Endothelial cell of umbilical vein (primary cell): ENCODE measurements around the gene SDF4. TPM values are rescaled to one million over a fixed set of nuclear protein-coding genes. Genes with fewer than 3 reads are reported as not detected.
A peak's percentile ranks its signal among the peaks of the same experiment; 100 is the strongest.
"Not testable (repeated sequence)": the region's sequence is repeated elsewhere in the genome, so short reads cannot be mapped to it uniquely, and the experiment has no call there.

Source experiments
- BruUV-seq: library from RNA; stranded (reverse); fragments of 400-500 nt; replicated peaks from 2 replicates; lab custom pipeline; 2021; lab: Mats Ljungman, UMichigan
- CTCF ChIA-PET: fragments of 300-600, 350-600 bp; sonication (Branson Sonifier 250); formaldehyde crosslinking; loops from one replicate; lab custom pipeline; 2021; ENCODE audit warnings: antibody characterized with exemption, inconsistent platforms; lab: Charles Lee
- POLR2A ChIA-PET: fragments of 300-600, 350-600 bp; sonication (Branson Sonifier 250); formaldehyde crosslinking; loops from one replicate; lab custom pipeline; 2021; ENCODE audit warnings: antibody characterized with exemption, inconsistent platforms; lab: Charles Lee
- DNase-seq: peaks from one replicate; pipeline ENCODE4 v3.0.0-alpha.2; 2011; ENCODE audit warnings: low read depth, low spot score
- FAIRE-seq: peaks from 2 replicates; lab custom pipeline; 2011; peaks lifted over from hg19 to GRCh38; lab: Jason Lieb, UNC
- H2AFZ ChIP-seq: 2 replicates; pipeline ENCODE4 v1.6.0; 2012; ENCODE audit warnings: low read depth, low read length, control low read depth, inconsistent platforms
- H3K27ac ChIP-seq: 2 replicates; pipeline ENCODE4 v1.5.1; 2011; ENCODE audit warnings: low read depth, mild to moderate bottlenecking, control low read depth, low read length, moderate library complexity; ENCODE audit not compliant: insufficient read depth
- H3K27me3 ChIP-seq, 2 experiments: 2 replicates each; pipeline versions ENCODE4 v1.6.0 to v1.6.1; 2011; ENCODE audit warnings: low read length in 2 of 2, mixed read lengths in 1 of 2; ENCODE audit not compliant: control insufficient read depth in 2 of 2, insufficient read depth in 2 of 2
- H3K36me3 ChIP-seq, 2 experiments: 2 replicates in 1 of 2; 3 replicates in 1 of 2; pipeline ENCODE4 v1.5.1; 2011; ENCODE audit warnings: low read length in 2 of 2, mild to moderate bottlenecking in 1 of 2, moderate library complexity in 1 of 2; ENCODE audit not compliant: control insufficient read depth in 2 of 2, insufficient read depth in 2 of 2; ENCODE audit errors: extremely low read depth in 1 of 2
- H3K4me1 ChIP-seq: 3 replicates; pipeline ENCODE4 v1.5.1; 2011; ENCODE audit warnings: mild to moderate bottlenecking, low read length; ENCODE audit not compliant: control insufficient read depth, insufficient read depth; ENCODE audit errors: extremely low read depth
- H3K4me2 ChIP-seq: 2 replicates; pipeline ENCODE4 v1.6.1; 2011; ENCODE audit warnings: low read length, control low read depth, mixed read lengths; ENCODE audit not compliant: insufficient read depth
- H3K4me3 ChIP-seq, 3 experiments: fragments of 200-600 bp in 1 of 3; sonication (generic), shearing (Covaris generic) in 1 of 3; replicated peaks in 1 of 3; 2 replicates each; pipeline ENCODE4 v1.5.1; 2011 to 2016; ENCODE audit warnings: control low read depth in 3 of 3, low read length in 3 of 3, mild to moderate bottlenecking in 2 of 3, inconsistent platforms in 1 of 3, low read depth in 1 of 3, moderate library complexity in 1 of 3; ENCODE audit not compliant: insufficient read depth in 1 of 3
- H3K79me2 ChIP-seq: 2 replicates; pipeline ENCODE4 v1.6.0; 2012; ENCODE audit warnings: low read length, inconsistent platforms; ENCODE audit not compliant: control insufficient read depth, insufficient read depth
- H3K9ac ChIP-seq: replicated peaks from 2 replicates; pipeline ENCODE3; 2011; ENCODE audit warnings: low read length, control low read depth; ENCODE audit not compliant: insufficient read depth; ENCODE audit errors: extremely low read depth
- H3K9me1 ChIP-seq: replicated peaks from 3 replicates; pipeline ENCODE4 v1.6.0; 2011; ENCODE audit warnings: mild to moderate bottlenecking, low read length; ENCODE audit not compliant: control insufficient read depth, insufficient read depth; ENCODE audit errors: extremely low read depth
- H3K9me3 ChIP-seq: replicated peaks from 2 replicates; pipeline ENCODE4 v1.5.1; 2012; ENCODE audit warnings: low read length, inconsistent platforms; ENCODE audit not compliant: control insufficient read depth, insufficient read depth
- H4K20me1 ChIP-seq: replicated peaks from 2 replicates; pipeline ENCODE3; 2011; ENCODE audit warnings: mild to moderate bottlenecking, low read length; ENCODE audit not compliant: control insufficient read depth, insufficient read depth; ENCODE audit errors: extremely low read depth
- EZH2 ChIP-seq: IDR thresholded peaks from 2 replicates; pipeline ENCODE4 v1.6.1; 2012; ENCODE audit warnings: borderline replicate concordance, low read depth, mild to moderate bottlenecking, moderate library complexity, low read length, inconsistent platforms; ENCODE audit not compliant: severe bottlenecking
- FOS ChIP-seq: IDR thresholded peaks from 2 replicates; pipeline ENCODE4 v1.6.1; 2011; ENCODE audit warnings: mild to moderate bottlenecking, low read length, moderate library complexity, borderline replicate concordance; ENCODE audit not compliant: insufficient read depth
- GATA2 ChIP-seq: IDR thresholded peaks from 2 replicates; pipeline ENCODE4 v1.7.0; 2011; ENCODE audit warnings: low read depth, mild to moderate bottlenecking, moderate library complexity, mixed read lengths, low read length; ENCODE audit not compliant: insufficient read length, insufficient read depth
- JUN ChIP-seq: IDR thresholded peaks from 2 replicates; pipeline ENCODE4 v1.6.1; 2011; ENCODE audit warnings: borderline replicate concordance, low read depth; ENCODE audit not compliant: insufficient read length, insufficient read depth
- MAX ChIP-seq: IDR thresholded peaks from 2 replicates; pipeline ENCODE4 v1.6.1; 2011; ENCODE audit not compliant: insufficient read depth, insufficient read length
- MYC ChIP-seq: IDR thresholded peaks from one replicate; pipeline ENCODE4 v1.6.1; 2011; ENCODE audit warnings: mild to moderate bottlenecking, low read depth, low read length
- POLR2A ChIP-seq: IDR thresholded peaks from 2 replicates; pipeline ENCODE4 v1.6.1; 2012; ENCODE audit warnings: low read depth, mild to moderate bottlenecking, control low read depth, low read length
- POLR2AphosphoS5 ChIP-seq: IDR thresholded peaks from 2 replicates; pipeline ENCODE4 v1.6.1; 2012; ENCODE audit warnings: low read depth, mild to moderate bottlenecking, control low read depth, low read length, moderate library complexity; ENCODE audit not compliant: insufficient read depth
- dilution Hi-C: fragments of 300-500 bp; cut with MboI; formaldehyde crosslinking; loops from one replicate; pipeline ENCODE4 v1.15.0; 2019; ENCODE audit warnings: low sequenced_read_pairs; ENCODE audit not compliant: extremely low pct_ligation_motif_present
- intact Hi-C: fragments of 100-400 bp; cut with micrococcal nuclease; formaldehyde crosslinking; loops from one replicate; pipeline ENCODE4 v1.10.0; 2022
- polyA plus RNA-seq, 4 experiments: library from polyadenylated mRNA; depleted of rRNA in 3 of 4; stranded (reverse) in 3 of 4; unstranded in 1 of 4; fragments of >200 nt; gene quantifications; 2 replicates each; pipeline versions ENCODE4 v1.2.1 to v1.2.3, GENCODE V29; 2011 to 2012; ENCODE audit warnings: missing spikeins in 1 of 4
- total RNA-seq: library from RNA; stranded (reverse); gene quantifications from 2 replicates; pipeline ENCODE4 v1.2.3, GENCODE V29; 2021
- TF ChIP-seq, protein P1 (sequence below), 2 donors: IDR thresholded peaks; 1 replicate in 1 of 2; 2 replicates in 1 of 2; pipeline ENCODE4 v1.5.1; 2011; ENCODE audit warnings: low read length in 2 of 2, mild to moderate bottlenecking in 2 of 2, moderate library complexity in 2 of 2, control low read depth in 1 of 2, inconsistent platforms in 1 of 2, low read depth in 1 of 2; ENCODE audit not compliant: insufficient read depth in 1 of 2; ENCODE audit errors: extremely low read depth in 1 of 2

Gene SDF4
- total and polyA plus RNA-seq, 2 donors (not counting 3 experiments of a cell fraction or from before 2014, with no cell fraction given), result 175 to 185 TPM

DNA sequence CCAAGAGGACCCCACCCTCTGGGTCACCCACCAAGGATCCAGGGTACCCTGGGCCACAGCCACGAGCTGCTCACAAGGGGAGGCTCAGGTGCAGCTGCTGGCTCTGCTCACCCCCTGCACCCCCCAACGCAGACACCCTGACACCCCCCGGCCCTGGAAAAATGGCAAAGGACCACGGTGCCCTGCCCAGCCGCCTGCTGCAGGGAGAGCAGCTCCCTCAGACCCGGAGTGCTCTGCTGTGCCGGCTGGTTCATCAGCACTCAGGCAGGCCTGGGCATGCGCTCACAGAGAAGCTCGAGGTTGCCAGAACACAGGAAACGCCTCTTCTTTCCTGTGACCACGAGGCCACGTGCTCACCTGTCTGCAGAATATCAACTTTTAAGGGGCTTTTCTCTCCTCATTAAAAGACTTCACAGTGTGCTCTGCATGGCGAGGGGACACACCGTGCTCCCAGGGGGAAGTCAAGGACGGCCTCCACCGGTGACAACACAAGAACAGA, 19.0 kb upstream of the SDF4 start:
- Histone ChIP-seq H3K4me3 (no peak overlapping the region), H2AFZ (no peak overlapping the region), H3K4me1 (no peaks in the 10 kb centered on the region), H3K9ac (no peak overlapping the region), H3K79me2 (no peaks in the 10 kb centered on the region), H3K36me3 (peaks cover 0 to 14% of the 10 kb centered on the region in 2 experiments), H3K27me3 (peaks cover 10 to 14% of the 10 kb centered on the region in 2 experiments), H3K4me2 (no peak overlapping the region), H3K9me3 (no peaks in the 10 kb centered on the region), H3K27ac (peak overlapping the region; percentile 11), H3K9me1 (no peaks in the 10 kb centered on the region), H4K20me1 (no peaks in the 10 kb centered on the region)
- ChIA-PET POLR2A (no interaction called here), CTCF (interaction anchor here (1.1 to 4.6 kb wide), 6 partner anchors 13 to 218 kb away, joined by 3 to 38 read pairs (median 4); no protein-coding TSS in a partner anchor)
- DNase-seq (no peak), FAIRE-seq (no peak)
- intact Hi-C loops, result no loop called here
- TF ChIP-seq MAX (no peak), EZH2 (no peak), MYC (no peak), FOS (no peak), POLR2A (no peak), GATA2 (no peak), JUN (no peak), POLR2AphosphoS5 (no peak)
- TF ChIP-seq, protein P1, sequence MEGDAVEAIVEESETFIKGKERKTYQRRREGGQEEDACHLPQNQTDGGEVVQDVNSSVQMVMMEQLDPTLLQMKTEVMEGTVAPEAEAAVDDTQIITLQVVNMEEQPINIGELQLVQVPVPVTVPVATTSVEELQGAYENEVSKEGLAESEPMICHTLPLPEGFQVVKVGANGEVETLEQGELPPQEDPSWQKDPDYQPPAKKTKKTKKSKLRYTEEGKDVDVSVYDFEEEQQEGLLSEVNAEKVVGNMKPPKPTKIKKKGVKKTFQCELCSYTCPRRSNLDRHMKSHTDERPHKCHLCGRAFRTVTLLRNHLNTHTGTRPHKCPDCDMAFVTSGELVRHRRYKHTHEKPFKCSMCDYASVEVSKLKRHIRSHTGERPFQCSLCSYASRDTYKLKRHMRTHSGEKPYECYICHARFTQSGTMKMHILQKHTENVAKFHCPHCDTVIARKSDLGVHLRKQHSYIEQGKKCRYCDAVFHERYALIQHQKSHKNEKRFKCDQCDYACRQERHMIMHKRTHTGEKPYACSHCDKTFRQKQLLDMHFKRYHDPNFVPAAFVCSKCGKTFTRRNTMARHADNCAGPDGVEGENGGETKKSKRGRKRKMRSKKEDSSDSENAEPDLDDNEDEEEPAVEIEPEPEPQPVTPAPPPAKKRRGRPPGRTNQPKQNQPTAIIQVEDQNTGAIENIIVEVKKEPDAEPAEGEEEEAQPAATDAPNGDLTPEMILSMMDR (IDR thresholded peaks at IDR 0.05; ENCODE audit: extremely low read depth in 1 of 2, insufficient read depth in 1 of 2, low read depth in 1 of 2, low read length in 2 of 2), result no peak
- BruUV-seq, result no TSS peak
- dilution Hi-C loops, result no loop called here

DNA sequence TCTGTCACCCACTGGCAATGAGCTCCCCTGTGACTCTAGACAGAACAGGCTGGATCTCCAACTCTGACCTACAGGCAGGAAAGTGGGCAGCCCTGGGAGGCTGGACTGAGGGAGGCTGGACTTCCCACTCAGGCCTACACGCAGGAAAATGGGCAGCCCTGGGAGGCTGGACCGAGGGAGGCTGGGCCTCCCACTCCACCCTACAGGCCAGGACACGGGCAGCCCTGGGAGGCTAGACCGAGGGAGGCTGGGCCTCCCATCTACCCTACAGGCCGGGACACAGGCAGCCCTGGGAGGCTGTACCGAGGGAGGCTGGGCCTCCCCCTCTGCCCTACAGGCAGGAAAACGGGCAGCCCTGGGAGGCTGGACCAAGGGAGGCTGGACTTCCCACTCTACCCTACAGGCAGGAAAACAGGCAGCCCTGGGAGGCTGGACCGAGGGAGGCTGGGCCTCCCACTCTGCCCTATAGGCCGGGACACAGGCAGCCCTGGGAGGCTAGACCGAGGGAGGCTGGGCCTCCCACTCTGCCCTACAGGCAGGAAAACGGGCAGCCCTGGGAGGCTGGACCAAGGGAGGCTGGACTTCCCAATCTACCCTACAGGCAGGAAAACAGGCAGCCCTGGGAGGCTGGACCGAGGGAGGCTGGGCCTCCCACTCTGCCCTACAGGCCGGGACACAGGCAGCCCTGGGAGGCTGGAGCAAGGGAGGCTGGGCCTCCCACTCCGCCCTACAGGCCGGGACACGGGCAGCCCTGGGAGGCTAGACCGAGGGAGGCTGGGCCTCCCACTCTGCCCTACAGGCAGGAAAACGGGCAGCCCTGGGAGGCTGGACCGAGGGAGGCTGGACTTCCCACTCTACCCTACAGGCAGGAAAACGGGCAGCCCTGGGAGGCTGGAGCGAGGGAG, 16.5 kb upstream of the SDF4 start:
- H3K36me3 ChIP-seq, H4K20me1 ChIP-seq, H3K4me1 ChIP-seq, H3K9me3 ChIP-seq, H3K4me3 ChIP-seq, CTCF ChIA-PET, DNase-seq, H3K79me2 ChIP-seq, H3K9me1 ChIP-seq, FAIRE-seq, H2AFZ ChIP-seq, BruUV-seq, dilution Hi-C loops, POLR2A ChIA-PET, H3K9ac ChIP-seq, H3K27ac ChIP-seq, H3K4me2 ChIP-seq: not testable (repeated sequence)
- intact Hi-C loops, result loop anchor here (5.0 kb wide), 1 partner anchor 126 kb away; no protein-coding TSS in a partner anchor
- H3K27me3 ChIP-seq, result peaks cover 10 to 14% of the 10 kb centered on the region in 2 experiments
